DND-41 (cell line): Measurements from ENCODE around the gene MAN2B2.
"Not testable (repeated sequence)": the region's sequence is repeated elsewhere in the genome, so short reads cannot be mapped to it uniquely, and the experiment has no call there.

Experiments
- ATAC-seq: fragments of 200-7000 bp; cut with Tn5 transposase; 3 replicates; pipeline ENCODE4 v1.9.1; 2021; ENCODE audit warnings: low read depth; ENCODE audit not compliant: insufficient read depth
- DNase-seq: peaks from one replicate; pipeline ENCODE4 v3.0.0-alpha.2; 2020
- H2AFZ ChIP-seq: 2 replicates; pipeline ENCODE4 v1.6.0; 2012; ENCODE audit warnings: low read depth, low read length
- H3K27ac ChIP-seq: 2 replicates; pipeline ENCODE4 v1.5.1; 2012; ENCODE audit warnings: low read length, inconsistent platforms
- H3K27me3 ChIP-seq: fragments of 200-600 bp; sonication (generic); 2 replicates; pipeline ENCODE4 v1.6.0; 2012; ENCODE audit warnings: low read length, mild to moderate bottlenecking, inconsistent platforms; ENCODE audit not compliant: insufficient read depth, poor library complexity
- H3K36me3 ChIP-seq: 2 replicates; pipeline ENCODE4 v1.5.1; 2012; ENCODE audit warnings: low read length, inconsistent platforms; ENCODE audit not compliant: insufficient read depth
- H3K4me1 ChIP-seq: 2 replicates; pipeline ENCODE4 v1.5.1; 2012; ENCODE audit warnings: mild to moderate bottlenecking, low read length; ENCODE audit not compliant: insufficient read depth
- H3K4me2 ChIP-seq: 2 replicates; pipeline ENCODE4 v1.6.0; 2012; ENCODE audit warnings: mild to moderate bottlenecking, moderate library complexity, low read length, inconsistent platforms; ENCODE audit not compliant: insufficient read depth
- H3K4me3 ChIP-seq, 2 experiments: fragments of 200-600 bp in 1 of 2; shearing (Covaris generic) in 1 of 2; 2 replicates each; pipeline ENCODE4 v1.5.1; 2012 to 2016; ENCODE audit warnings: inconsistent platforms in 2 of 2, low read length in 2 of 2, mild to moderate bottlenecking in 2 of 2, low read depth in 1 of 2, moderate library complexity in 1 of 2
- H3K79me2 ChIP-seq: 2 replicates; pipeline ENCODE4 v1.6.0; 2012; ENCODE audit warnings: low read length, inconsistent platforms; ENCODE audit not compliant: insufficient read depth
- H3K9ac ChIP-seq: 2 replicates; pipeline ENCODE4 v1.6.0; 2012; ENCODE audit warnings: low read depth, mild to moderate bottlenecking, inconsistent platforms, low read length, moderate library complexity
- H3K9me3 ChIP-seq: 2 replicates; pipeline ENCODE4 v1.5.1; 2012; ENCODE audit warnings: low read length, moderate library complexity, mild to moderate bottlenecking, inconsistent platforms; ENCODE audit not compliant: insufficient read depth, severe bottlenecking
- H4K20me1 ChIP-seq: 2 replicates; pipeline ENCODE4 v1.6.0; 2012; ENCODE audit warnings: low read length; ENCODE audit not compliant: insufficient read depth
- CTCF ChIP-seq: IDR thresholded peaks from 2 replicates; pipeline ENCODE4 v1.5.1; 2012; ENCODE audit warnings: borderline replicate concordance, low read length, moderate library complexity, mild to moderate bottlenecking; ENCODE audit not compliant: poor library complexity, severe bottlenecking; ENCODE audit errors: extremely low read depth
- EZH2 ChIP-seq: IDR thresholded peaks from 3 replicates; pipeline ENCODE4 v1.6.1; 2012; ENCODE audit warnings: borderline replicate concordance, low read depth, mild to moderate bottlenecking, moderate library complexity, low read length, inconsistent platforms; ENCODE audit not compliant: severe bottlenecking

Gene MAN2B2

GRCh38 chr4:6626066-6626465 is 51.1 kb downstream of the MAN2B2 start:
- peaks cover 2% of the 10 kb centered on the region; the same call in 1 of the 2 replicates for H3K36me3 ChIP-seq
- H3K4me2 ChIP-seq: no peak overlapping the region
- peaks cover 4% of the 10 kb centered on the region; the same call in 1 of the 2 replicates for H3K79me2 ChIP-seq
- H3K9ac ChIP-seq: no peak overlapping the region
- H3K27me3 ChIP-seq: no peaks in the 10 kb centered on the region
- H2AFZ ChIP-seq: no peak overlapping the region
- H3K4me3 ChIP-seq: no peak overlapping the region
- ATAC-seq: no peak
- no peaks in the 10 kb centered on the region for H3K9me3 ChIP-seq
- H4K20me1 ChIP-seq: no peaks in the 10 kb centered on the region
- no peak for TF ChIP-seq EZH2
- no peak for TF ChIP-seq CTCF
- no peaks in the 10 kb centered on the region for H3K4me1 ChIP-seq
- H3K27ac ChIP-seq: no peak overlapping the region
- DNase-seq: no peak

- peaks cover 5% of the 10 kb centered on the region; the same call in 1 of the 2 replicates for H3K79me2 ChIP-seq
- TF ChIP-seq EZH2 (no peak), CTCF (no peak)
- no peak overlapping the region for H3K4me2 ChIP-seq
- H3K27ac ChIP-seq: no peak overlapping the region
- no peak overlapping the region for H3K4me3 ChIP-seq
- H3K4me1 ChIP-seq: peaks cover under 1% of the 10 kb centered on the region
- no peaks in the 10 kb centered on the region for H3K27me3 ChIP-seq
- ATAC-seq: no peak
- DNase-seq: no peak
- H3K9me3 ChIP-seq: no peaks in the 10 kb centered on the region
- no peaks in the 10 kb centered on the region for H3K36me3 ChIP-seq
- H2AFZ ChIP-seq: no peak overlapping the region
- no peaks in the 10 kb centered on the region for H4K20me1 ChIP-seq
- H3K9ac ChIP-seq: no peak overlapping the region
These were observed 52.8 kb downstream of the MAN2B2 start for GRCh38 chr4:6627832-6628231.

- not testable (repeated sequence) for H3K4me2 ChIP-seq, H3K9me3 ChIP-seq, ATAC-seq, H4K20me1 ChIP-seq, H3K27me3 ChIP-seq, H3K4me3 ChIP-seq, H3K27ac ChIP-seq, H3K36me3 ChIP-seq, H3K4me1 ChIP-seq, H2AFZ ChIP-seq, DNase-seq, H3K9ac ChIP-seq
- peaks cover 10% of the 10 kb centered on the region; the same call in 1 of the 2 replicates for H3K79me2 ChIP-seq
These were observed 53.5 kb downstream of the MAN2B2 start for GRCh38 chr4:6628484-6628883.

- Histone ChIP-seq H3K36me3 (no peaks in the 10 kb centered on the region), H3K9me3 (no peaks in the 10 kb centered on the region), H3K27ac (no peak overlapping the region), H3K9ac (no peak overlapping the region), H3K4me1 (peaks cover 15% of the 10 kb centered on the region), H3K27me3 (no peaks in the 10 kb centered on the region), H4K20me1 (no peaks in the 10 kb centered on the region), H3K4me3 (no peak overlapping the region), H3K79me2 (peaks cover 21% of the 10 kb centered on the region; the same call in 1 of the 2 replicates), H3K4me2 (no peak overlapping the region), H2AFZ (no peak overlapping the region)
- TF ChIP-seq EZH2 (no peak), CTCF (no peak)
- ATAC-seq (no peak), DNase-seq (no peak)
These were observed 57.1 kb downstream of the MAN2B2 start for GRCh38 chr4:6632125-6632524.
